Stimulated activated CD4-positive, alpha-beta T cell treated with anti-CD3 and anti-CD28 coated beads, Interleukin-4, amount 100 ng/mL, for 4 hours (primary cell): ENCODE measurements around the gene CA6.
"Not testable (repeated sequence)": the region's sequence is repeated elsewhere in the genome, so short reads cannot be mapped to it uniquely, and the experiment has no call there.

Experiments
- DNase-seq, 2 experiments: peaks; one replicate each; pipeline ENCODE4 v3.0.0-alpha.2; 2020

The CA6 gene

GRCh38 chr1:8945568-8945967 lies at the start of gene CA6:
TSS of gene CA6 (plus strand) at chr1:8945868. CDS start at chr1:8945887, 19 bp downstream.
- no peak for DNase-seq

- not testable (repeated sequence) for DNase-seq
Measured at GRCh38 chr1:8896775-8897174, 48.9 kb upstream of the CA6 start.

DNA sequence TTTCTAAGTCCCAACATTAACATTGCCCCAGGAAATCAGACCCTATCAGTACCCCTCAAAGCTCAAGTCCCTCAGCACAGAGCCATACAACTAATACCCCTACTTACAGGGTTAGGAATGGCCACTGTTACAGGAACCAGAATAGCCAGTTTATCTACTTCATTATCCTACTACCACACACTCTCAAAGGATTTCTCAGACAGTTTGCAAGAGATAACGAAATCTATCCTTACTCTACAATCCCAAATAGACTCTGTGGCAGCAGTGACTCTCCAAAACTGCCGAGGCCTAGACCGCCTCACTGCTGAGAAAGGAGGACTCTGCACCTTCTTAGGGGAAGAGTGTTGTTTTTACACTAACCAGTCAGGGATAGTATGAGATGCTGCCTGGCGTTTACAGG lies 48.2 kb upstream of the CA6 start:
- not testable (repeated sequence) for DNase-seq

GRCh38 chr1:8898418-8898817 lies 47.2 kb upstream of the CA6 start:
- not testable (repeated sequence) for DNase-seq

- DNase-seq, result no peak
Measured at GRCh38 chr1:8899046-8899445, 46.6 kb upstream of the CA6 start.

DNA sequence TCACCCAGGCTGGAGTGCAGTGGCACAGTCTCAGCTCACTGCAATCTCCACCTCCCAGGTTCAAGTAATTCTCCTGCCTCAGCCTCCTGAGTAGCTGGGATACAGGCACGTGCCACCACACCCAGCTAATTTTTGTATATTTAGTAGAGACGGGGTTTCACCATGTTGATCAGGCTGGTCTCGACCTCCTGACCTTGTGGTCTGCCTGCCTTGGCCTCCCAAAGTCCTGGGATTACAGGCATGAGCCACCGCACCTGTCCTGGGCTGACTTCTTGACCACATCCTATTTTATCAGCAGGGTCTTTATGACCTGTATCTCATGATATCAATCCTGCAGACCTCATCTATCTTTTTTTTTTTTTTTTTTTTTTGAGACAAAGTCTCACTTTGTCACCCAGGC lies 45.0 kb upstream of the CA6 start:
- not testable (repeated sequence) for DNase-seq

DNA sequence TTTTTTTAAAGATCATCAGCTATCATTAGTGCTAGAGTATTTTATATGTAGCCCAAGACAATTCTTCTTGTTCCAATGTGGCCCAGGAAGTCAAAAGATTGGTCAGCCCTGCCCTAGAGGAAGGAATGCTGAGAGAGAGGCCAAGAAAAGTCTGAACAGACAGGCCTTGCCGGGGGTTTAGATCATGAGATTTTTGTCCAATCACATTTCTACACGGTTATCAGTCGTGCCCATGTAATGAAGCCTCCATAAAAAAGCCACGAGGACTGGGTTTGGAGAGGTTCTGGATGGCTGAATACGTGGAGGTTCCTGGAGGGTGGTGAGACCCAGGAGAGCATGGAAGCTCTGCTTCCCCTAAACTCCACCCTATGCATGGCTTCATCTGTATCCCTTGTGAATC lies 42.9 kb upstream of the CA6 start:
- DNase-seq, result no peak

GRCh38 chr1:8903410-8903809 lies 42.3 kb upstream of the CA6 start:
- DNase-seq, result peak in 1 of 2 experiments; percentile 35

DNA sequence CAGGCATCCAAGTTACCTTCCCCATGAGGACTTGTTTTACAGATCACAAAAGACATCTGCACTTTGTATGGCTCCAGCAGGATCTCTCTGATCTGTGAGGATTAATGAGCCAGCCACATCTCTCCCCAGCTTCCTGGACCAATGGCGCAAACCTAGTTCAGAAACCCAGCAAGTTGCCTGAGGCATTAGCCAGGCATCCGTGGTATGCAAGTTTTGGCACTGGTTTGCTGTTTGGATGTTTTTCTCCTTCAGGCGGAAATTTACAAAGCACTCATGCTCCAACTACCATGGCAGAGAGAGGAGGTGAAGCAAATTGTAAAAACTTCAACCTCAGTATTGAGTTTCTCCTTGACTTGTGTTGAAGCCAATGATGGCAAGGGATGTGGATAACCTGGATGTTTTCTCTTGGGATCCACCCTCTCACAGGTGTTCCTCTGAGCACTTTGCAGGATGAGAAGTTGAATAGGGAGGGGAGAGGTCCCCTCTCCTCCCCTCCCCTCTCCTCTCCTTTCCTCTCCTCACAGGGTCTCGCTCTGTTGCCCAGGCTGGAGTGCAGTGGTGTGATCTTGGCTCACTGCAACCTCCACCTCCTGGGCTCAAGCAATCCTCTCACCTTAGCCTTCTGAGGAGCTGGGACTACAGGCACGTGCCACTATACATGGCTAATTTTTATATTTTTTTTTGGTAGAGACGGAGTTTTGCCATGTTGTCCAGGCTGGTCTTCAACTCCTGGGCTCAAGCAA lies 41.6 kb upstream of the CA6 start:
- no peak for DNase-seq

DNA sequence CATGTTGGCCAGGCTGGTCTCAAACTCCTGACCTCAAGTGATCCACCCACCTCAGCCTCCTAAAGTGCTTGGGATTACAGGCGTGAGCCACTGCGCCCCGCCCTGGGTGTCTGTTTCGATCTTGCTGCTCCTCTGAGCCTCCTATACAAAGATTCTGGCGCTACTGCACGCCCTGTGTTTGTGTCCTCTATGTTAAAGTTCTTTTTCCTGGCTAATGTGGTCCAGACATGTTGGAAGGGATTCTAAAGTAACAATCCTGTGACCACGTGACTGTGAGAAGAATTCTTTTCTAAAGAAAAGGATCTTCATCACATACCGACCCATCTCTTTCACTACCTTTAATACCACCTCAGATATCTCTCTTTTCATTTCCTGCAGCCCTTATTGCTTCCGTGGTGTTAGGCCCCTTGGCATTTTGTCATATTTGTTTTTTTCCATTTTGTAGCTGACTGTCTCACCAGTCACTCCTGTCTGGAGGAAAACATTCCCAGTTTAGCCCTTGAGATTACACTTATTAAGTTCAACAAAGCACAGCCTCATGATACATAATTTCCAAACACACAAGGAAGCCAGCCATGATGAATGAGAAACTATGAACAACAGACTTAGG lies 40.0 kb upstream of the CA6 start:
- DNase-seq, result no peak

GRCh38 chr1:8908388-8909151 lies 37.1 kb upstream of the CA6 start:
- DNase-seq, result no peak

DNA sequence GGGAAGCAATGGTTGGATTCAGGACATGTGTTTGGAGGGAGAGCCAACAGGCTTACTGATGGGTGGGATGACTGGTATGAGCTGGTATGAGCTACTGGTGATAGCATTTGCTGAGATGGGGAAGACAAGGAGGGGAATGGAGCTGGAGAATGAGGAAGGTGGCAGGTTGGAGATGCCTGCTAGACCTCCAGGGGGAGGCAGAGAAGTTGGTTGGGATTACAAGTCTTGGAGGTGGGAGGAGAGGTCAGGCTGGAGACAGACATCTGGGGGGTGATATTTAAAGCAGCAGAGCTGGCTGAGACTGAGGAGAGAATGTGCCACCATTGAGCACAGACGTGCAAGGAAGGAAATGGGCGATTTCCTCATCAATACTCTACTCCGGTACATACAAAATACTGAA lies 35.3 kb upstream of the CA6 start:
- DNase-seq, result no peak

DNA sequence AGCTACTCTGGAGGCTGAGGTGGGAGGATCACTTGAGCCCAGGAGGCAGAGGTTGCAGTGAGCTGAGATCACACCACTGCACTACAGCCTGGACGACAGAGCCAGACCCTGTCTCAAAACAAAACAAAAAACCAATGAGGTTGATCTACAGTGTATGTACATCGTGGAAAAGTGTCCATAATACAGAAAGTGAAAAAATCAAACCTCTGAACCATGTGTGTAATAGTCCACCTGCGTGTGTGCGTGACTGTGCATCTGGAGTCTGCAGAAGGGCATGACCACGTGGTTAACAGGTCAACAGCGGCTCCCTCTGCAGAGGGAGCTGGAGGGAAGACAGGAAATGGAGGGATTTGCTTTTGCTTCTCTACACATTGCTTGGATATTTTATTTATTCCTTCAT lies 34.8 kb upstream of the CA6 start:
- DNase-seq, result no peak

DNA sequence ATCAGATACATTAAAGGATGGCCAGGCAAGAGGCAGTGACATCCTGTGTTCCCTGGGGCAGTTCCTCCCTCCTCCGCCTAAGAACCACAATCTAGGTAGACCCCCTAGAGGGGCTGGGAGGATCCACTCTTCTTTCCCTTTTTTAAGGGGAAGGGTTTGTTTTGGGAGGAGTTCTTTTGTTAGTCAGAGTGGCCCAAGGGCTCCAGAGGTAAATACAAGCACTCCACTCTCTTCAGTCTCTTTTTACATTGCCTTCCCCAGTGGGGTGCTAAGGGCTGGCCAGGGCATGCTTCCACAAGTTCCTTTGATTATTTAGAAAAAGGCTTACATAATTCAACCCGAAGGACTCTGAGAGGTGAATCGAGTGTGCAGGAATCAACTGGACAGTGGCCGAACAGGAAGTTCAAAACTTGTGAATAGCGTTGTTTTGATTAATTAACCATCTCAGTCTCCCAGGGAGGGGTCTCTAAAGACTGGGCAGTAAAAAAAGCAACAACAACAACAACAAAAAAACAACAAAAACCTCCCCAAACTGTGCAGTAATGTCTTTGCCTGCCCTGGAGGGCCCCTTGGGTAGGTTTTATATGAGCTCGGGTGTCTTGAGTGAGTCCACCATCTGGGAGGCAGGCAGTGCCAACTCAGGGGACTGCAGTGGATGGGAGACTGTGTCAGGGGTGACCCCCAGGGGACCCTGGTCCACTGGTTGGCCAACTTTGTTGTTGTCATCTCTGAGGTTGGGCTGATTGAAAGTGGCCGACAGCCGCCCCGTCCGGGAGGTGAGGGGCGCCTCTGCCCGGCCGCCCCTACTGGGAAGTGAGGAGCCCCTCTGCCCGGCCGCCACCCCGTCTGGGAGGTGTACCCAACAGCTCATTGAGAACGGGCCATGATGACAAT lies 34.0 kb upstream of the CA6 start:
- no peak for DNase-seq

DNA sequence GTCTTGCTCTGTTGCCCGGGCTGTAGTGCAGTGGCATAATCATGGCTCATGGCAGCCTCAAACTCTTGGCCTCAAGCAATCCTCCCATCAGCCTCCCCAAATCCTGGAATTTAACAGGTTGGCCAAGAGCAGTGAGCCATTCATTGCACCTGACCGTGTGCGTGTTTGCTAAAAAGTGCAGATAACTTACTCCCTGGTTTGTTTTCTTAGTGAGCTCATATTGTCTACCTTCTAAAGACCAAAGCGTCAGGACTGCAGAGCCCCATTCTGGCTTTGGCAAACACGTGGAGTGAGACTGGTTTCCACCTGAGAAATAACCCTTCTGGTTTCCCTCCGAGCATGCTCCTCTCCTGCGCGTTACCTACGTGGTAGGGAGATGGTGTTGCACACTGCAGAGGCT lies 32.2 kb upstream of the CA6 start:
- DNase-seq, result no peak

- no peak for DNase-seq
Measured at GRCh38 chr1:8914466-8914865, 31.2 kb upstream of the CA6 start.

GRCh38 chr1:8915446-8915845 lies 30.2 kb upstream of the CA6 start:
- no peak for DNase-seq

- DNase-seq, result not testable (repeated sequence)
Measured at GRCh38 chr1:8917536-8917935, 28.1 kb upstream of the CA6 start.

GRCh38 chr1:8922962-8923361 lies 22.7 kb upstream of the CA6 start:
- no peak for DNase-seq

DNA sequence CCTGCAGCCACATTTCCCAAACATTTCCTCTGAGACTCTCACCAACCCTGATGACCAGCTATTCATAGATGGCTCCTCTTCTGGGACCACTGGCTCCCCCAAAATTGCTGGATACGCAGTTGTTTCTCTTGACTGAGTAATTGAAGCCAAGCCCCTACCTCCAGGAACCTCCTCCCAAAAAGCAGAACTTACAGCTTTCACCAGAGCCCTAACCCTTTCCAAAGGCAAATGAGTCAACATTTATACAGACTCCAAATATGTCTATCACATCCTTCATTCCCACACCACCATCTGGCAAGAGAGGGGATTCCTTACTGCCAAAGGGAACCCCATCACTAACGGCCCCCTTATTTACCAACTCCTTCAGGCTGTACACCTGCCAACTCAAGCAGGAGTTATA lies 20.3 kb upstream of the CA6 start:
- DNase-seq, result no peak

GRCh38 chr1:8925960-8926359 lies 19.7 kb upstream of the CA6 start:
- DNase-seq, result no peak

GRCh38 chr1:8926707-8927694 lies 18.7 kb upstream of the CA6 start:
- no peak for DNase-seq
